22Rv1 (cell line): Measurements from ENCODE around the gene SAAL1.

Source experiments
- ZFX ChIP-seq: fragments of 450-650 bp; IDR thresholded peaks from 2 replicates; pipeline ENCODE4 v1.6.1; 2017; ENCODE audit warnings: antibody characterized with exemption, borderline replicate concordance
- TF ChIP-seq, protein P1 (sequence below): fragments of 450-650 bp; IDR thresholded peaks from 2 replicates; pipeline ENCODE4 v1.5.1; 2017; ENCODE audit warnings: mild to moderate bottlenecking

DNA sequence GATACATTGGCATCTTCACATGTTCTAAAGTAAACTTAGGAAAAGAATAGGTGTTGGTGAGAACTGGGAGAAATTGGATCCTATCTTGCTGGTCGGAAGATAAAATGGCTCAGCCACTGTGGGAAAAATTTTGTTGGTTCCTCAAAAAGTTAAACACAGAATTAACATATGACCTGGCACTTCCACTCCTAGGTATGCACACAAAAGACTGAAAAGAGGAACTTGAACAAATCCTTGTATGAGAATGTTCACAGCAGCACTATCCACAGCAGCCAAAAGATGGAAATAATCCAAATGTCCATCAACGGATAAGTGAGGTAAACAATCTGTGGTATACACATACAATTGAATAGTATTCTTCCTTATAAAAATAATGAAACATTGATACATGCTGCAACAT is 55.0 kb downstream of the SAAL1 start:
- TF ChIP-seq, protein P1, sequence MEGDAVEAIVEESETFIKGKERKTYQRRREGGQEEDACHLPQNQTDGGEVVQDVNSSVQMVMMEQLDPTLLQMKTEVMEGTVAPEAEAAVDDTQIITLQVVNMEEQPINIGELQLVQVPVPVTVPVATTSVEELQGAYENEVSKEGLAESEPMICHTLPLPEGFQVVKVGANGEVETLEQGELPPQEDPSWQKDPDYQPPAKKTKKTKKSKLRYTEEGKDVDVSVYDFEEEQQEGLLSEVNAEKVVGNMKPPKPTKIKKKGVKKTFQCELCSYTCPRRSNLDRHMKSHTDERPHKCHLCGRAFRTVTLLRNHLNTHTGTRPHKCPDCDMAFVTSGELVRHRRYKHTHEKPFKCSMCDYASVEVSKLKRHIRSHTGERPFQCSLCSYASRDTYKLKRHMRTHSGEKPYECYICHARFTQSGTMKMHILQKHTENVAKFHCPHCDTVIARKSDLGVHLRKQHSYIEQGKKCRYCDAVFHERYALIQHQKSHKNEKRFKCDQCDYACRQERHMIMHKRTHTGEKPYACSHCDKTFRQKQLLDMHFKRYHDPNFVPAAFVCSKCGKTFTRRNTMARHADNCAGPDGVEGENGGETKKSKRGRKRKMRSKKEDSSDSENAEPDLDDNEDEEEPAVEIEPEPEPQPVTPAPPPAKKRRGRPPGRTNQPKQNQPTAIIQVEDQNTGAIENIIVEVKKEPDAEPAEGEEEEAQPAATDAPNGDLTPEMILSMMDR = no peak
- TF ChIP-seq ZFX = no peak
